GM18526 (cell line): ENCODE results near the gene EPB41L4B.

Experiments
- POLR2A ChIP-seq: IDR thresholded peaks from 3 replicates; pipeline ENCODE4 v1.6.1; 2011; ENCODE audit not compliant: insufficient read length; ENCODE audit errors: extremely low read depth

The EPB41L4B gene

GRCh38 chr9:109320742-109321448 lies at the start of gene EPB41L4B:
Gene EPB41L4B, minus strand, starts transcription at chr9:109321059. Its CDS starts 613 bp downstream, at chr9:109320446.
- no peak for TF ChIP-seq POLR2A

GRCh38 chr9:109369285-109369684 lies 48.4 kb upstream of the EPB41L4B start:
- TF ChIP-seq POLR2A = no peak

- no peak for TF ChIP-seq POLR2A
Measured at GRCh38 chr9:109360771-109361170, 39.9 kb upstream of the EPB41L4B start.

DNA sequence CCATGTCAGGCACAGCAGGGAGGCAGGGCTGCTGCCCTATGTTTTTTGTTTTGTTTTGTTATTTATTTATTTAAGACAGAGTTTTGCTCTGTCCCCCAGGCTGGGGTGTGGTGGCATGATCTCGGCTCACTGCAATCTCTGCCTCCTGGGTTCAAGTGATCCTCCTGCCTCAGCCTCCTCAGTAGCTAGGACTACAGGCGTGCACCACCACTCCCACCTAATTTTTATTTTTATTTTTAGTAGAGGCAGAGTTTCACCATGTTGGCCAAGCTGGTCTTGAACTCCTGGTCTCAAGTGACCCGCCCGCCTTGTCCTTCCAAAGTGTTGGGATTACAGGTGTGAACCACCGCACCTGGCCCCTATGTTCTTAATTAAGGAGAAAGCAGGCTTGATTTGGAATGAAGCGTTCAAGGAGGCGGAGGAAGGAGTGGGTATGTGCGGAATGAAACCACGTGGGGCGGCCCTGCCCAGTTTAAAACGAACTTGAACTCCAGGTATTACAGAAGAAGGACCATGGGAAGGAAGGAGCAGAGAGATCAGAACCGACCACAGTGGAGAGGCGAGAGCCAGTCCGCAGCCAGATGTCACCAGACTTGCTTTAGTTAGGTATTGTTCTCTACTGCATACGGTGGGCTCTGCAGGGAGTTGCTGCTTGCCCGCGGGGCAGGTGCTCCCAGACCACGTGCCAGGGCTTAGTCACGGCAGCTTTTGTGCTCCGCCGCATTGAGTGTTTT lies 34.9 kb upstream of the EPB41L4B start:
- no peak for TF ChIP-seq POLR2A

DNA sequence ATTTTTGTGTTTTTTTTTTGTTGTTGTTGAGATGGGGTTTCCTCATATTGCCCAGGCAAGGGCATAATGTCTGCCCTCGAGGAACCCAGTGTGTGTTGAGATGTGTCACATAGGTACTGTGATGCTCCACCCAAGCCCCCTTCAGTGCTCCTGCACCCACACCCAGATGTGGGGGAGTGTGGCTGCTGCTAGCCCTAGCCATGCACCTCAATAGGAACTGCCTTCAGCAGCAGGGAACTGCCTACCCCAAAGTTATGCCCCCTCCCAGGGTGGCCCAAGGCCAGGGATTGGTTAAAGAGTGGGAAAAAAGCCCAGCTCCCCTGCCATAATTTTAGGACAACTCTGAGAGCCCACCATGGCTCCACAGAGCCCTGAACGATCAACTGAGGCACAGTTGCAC lies 33.3 kb upstream of the EPB41L4B start:
- no peak for TF ChIP-seq POLR2A

DNA sequence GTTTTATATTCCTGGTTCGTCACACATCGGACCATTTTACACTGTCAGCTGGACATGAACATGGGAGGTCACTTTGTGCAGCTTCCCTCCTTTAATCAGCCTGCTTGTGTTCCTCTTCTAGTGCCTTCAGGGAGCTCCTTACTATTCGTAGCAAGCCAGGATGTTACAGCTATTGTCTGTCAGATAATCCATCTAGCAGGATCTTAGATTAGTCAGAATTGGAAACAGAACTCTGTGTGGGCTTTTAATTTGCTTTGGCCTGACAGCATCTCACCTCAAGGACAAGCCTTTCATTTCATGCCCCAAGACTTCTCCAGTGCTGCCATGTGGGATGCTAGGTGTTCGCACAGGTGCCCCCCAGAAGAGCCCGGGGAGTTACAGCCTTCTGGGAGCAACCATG lies 30.2 kb upstream of the EPB41L4B start:
- no peak for TF ChIP-seq POLR2A

DNA sequence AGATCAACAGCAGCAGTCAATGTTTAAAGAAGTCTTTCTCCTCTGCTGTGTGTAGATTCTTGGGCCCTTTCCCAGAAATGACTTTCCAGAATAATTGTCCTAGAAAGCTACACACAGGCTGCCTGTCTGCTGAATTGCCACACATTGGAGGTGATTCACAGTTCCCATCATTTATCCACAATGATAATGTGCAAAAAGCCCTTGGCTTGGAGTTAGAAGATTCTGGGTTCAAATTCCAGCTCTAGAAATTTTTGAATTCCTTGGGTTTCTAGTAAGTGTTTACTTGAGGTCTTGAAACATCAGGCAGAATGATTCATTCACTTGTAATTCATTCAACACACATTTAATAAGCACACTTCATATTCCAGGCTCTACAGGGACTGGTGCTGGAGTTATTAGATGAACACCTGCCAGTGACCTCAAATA lies 28.6 kb upstream of the EPB41L4B start:
- TF ChIP-seq POLR2A = no peak

DNA sequence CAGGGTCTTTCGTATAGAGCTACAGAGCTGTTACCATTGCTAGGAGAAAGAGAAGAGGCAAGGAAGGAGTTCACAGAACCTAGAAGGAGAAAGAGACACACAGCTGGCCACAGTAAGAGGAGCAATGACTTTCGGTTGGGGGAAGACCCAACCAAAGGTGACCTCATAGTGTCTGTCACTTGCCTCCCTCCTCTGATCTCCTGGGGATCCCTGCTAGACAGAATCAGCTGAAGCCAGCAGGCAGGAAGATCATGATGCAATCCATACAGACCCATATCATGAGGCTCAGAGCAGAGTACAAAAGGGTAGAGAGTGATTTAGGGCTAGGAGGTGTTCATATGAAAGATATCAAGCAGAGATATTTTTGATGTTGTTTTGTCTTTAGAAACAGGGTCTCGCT lies 26.0 kb upstream of the EPB41L4B start:
- no peak for TF ChIP-seq POLR2A

DNA sequence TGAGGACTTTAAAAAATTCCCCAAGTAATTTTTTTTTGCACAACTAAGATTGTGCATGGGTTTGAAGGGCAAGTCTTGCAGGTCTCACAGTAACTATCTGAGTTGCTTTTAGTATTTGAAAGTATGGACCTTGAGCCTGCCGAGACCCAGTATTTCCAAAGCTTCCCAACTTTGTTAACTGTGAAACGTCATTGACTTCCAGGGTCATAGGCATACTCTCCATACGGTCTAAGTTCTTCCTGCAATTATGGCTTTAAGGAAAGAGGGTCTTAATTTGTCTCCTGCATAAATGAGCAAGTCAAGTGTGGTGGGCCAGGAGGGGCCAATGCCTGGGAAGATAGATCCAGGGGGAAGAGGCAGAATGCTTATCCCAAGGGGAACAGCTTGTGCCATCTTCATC lies 24.0 kb upstream of the EPB41L4B start:
- no peak for TF ChIP-seq POLR2A

DNA sequence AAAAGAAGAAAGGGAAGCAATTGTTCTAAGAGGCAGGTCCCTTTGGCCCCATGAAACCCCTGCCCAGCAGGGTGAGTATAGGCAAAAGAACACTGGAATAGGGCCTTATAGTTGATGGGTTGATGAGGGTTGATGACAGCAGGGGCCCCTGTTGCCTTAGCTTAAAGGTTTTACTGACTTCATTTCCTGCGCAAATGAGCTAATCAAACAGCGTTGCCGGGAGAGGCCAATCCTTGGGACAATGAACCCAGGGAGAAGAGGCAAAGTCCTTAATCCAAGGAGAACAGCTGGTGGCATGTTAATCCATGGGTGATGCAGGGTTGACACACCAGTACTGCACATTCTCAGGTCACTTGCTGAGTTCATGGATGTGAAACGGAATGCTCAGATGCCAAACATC lies 22.0 kb upstream of the EPB41L4B start:
- no peak for TF ChIP-seq POLR2A

DNA sequence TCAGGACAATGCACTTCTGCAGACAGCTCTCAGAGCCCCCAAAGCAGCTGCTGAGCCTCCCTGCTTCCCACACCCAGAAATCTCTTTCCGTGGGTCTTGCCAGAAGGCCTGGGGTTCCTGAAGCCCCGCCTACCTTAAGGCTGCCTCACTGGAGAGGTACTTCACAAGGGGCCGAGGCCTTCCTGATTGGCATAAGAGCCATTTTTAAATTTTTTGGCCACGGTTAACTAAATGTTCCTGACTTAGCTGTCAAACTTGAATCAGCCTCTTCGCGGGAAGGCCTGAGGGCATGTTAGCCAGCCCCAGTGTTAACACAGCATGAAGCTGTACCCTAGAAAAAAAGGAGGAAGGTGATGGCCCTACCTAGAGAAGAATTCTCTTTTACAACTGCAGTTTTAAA lies 20.7 kb upstream of the EPB41L4B start:
- no peak for TF ChIP-seq POLR2A

GRCh38 chr9:109336409-109336808 lies 15.6 kb upstream of the EPB41L4B start:
- no peak for TF ChIP-seq POLR2A

DNA sequence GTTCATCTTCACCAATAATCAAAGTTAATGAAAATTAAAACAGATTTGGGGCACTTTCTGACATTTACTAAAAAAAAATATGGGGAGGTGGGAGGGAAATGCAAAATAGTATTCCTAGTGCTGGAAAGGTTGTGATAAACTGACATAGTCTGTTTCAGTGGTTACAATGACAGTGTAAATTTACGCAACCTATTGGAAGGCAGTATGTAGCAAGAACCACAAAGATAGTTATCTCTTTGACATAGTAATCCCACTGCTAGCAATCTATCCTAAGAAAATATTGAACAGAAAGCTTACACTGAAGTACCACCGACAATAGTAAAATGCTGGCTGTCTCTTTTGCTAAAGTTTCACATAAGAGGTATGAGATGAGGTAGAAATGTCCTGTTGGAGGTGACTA lies 15.1 kb upstream of the EPB41L4B start:
- no peak for TF ChIP-seq POLR2A

DNA sequence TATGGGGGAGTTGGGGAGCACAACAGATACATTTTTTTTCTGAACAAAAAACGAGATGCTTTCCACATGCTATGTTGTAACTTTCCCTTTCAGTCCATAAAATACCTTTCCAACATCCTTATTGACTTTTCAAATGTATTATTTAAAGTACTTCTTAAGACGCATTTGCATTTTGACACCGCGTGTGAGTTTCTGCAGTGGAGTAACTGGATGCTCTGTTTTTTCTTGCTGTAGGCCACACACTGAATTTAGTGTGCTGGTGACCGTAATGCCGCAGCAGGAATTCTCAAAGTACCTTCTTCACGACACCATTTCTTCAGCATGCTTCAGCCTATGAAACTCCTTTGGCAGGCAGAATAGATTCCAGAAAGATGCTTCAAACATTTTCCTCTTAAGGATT lies 14.3 kb upstream of the EPB41L4B start:
- no peak for TF ChIP-seq POLR2A

- no peak for TF ChIP-seq POLR2A
Measured at GRCh38 chr9:109331353-109331752, 10.5 kb upstream of the EPB41L4B start.

DNA sequence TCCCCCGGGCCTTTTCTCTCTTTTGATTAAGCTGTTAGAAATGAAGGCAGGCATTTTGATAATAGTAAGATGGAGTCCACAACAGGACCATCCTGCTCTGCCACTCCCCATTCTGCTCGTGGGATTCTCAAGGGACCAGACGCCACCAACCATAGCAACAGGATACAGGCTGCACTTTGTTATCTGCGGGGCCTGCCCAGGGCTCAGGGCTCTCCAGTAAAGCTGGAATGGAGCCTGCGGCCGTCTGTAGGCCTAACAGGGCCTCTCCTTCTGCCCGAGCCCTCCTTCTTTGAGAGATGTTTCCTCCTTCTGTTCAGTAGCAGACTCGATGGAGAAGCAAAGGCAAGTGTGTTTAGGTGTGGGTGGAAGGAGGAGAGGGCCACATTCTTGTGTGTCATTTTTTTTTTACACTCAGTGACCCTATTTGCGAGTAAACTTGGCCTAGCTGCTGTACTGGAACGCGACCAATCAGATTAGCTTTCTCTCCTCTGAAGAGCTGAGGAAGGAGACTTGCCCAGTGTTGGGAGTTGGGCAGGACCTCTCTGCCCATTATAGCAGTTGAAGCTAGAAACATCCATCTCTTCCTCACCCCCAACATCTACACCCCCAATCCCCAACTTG lies 8.9 kb upstream of the EPB41L4B start:
- no peak for TF ChIP-seq POLR2A
